Activated CD4-positive, alpha-beta T cell treated with anti-CD3 and anti-CD28 coated beads, Interleukin-2, amount 10 ng/mL, durations not matched to agents 7 days and 5 days (primary cell): ENCODE data around the gene EGFLAM. TPM values are rescaled to one million over a fixed set of nuclear protein-coding genes. Genes with fewer than 3 reads are reported as not detected.
"Not testable (repeated sequence)": the region's sequence is repeated elsewhere in the genome, so short reads cannot be mapped to it uniquely, and the experiment has no call there.

ENCODE experiments used
- CTCF ChIA-PET: fragments of 350-600 bp; sonication (Branson Sonifier 250); formaldehyde crosslinking; loops from one replicate; lab custom pipeline; 2021; ENCODE audit warnings: antibody characterized with exemption; lab: Charles Lee
- POLR2A ChIA-PET: fragments of 350-600 bp; sonication (Branson Sonifier 250); formaldehyde crosslinking; loops from one replicate; lab custom pipeline; 2021; ENCODE audit warnings: antibody characterized with exemption; lab: Charles Lee
- DNase-seq: peaks from one replicate; pipeline ENCODE4 v3.0.0-alpha.2; 2020
- H3K27ac Mint-ChIP-seq: one replicate; pipeline ENCODE4 v1.8.0; 2021; ENCODE audit warnings: mild to moderate bottlenecking, moderate library complexity, mixed read lengths
- H3K27me3 Mint-ChIP-seq: one replicate; pipeline ENCODE4 v1.8.0; 2021; ENCODE audit warnings: mixed read lengths
- H3K36me3 Mint-ChIP-seq: one replicate; pipeline ENCODE4 v1.8.0; 2021; ENCODE audit warnings: low read depth, mixed read lengths
- H3K4me1 Mint-ChIP-seq: one replicate; pipeline ENCODE4 v1.8.0; 2021; ENCODE audit warnings: mixed read lengths
- H3K4me3 Mint-ChIP-seq: one replicate; pipeline ENCODE4 v1.8.0; 2021; ENCODE audit warnings: mild to moderate bottlenecking, moderate library complexity, mixed read lengths
- H3K9me3 Mint-ChIP-seq: one replicate; pipeline ENCODE4 v1.8.0; 2021; ENCODE audit warnings: mixed read lengths
- total RNA-seq, 2 experiments: library from RNA; stranded (reverse); gene quantifications; one replicate each; pipeline ENCODE4 v1.2.3, GENCODE V29; 2021

Gene EGFLAM
- total RNA-seq, 2 experiments from 2014 or later: not detected

GRCh38 chr5:38401145-38401544 is 142.8 kb downstream of the EGFLAM start:
- CTCF ChIA-PET: no interaction called here
- POLR2A ChIA-PET: no interaction called here
- Mint-ChIP-seq H3K27me3 (peaks cover 34% of the 10 kb centered on the region), H3K4me1 (no peaks in the 10 kb centered on the region), H3K4me3 (no peak overlapping the region), H3K9me3 (no peaks in the 10 kb centered on the region), H3K27ac (no peak overlapping the region), H3K36me3 (no peaks in the 10 kb centered on the region)
- no peak for DNase-seq

GRCh38 chr5:38403406-38403805 is 145.0 kb downstream of the EGFLAM start:
- POLR2A ChIA-PET: no interaction called here
- no peak for DNase-seq
- CTCF ChIA-PET: no interaction called here
- Mint-ChIP-seq H3K4me3 (no peak overlapping the region), H3K9me3 (no peaks in the 10 kb centered on the region), H3K36me3 (no peaks in the 10 kb centered on the region), H3K4me1 (no peaks in the 10 kb centered on the region), H3K27ac (no peak overlapping the region), H3K27me3 (peaks cover 31% of the 10 kb centered on the region)

- Mint-ChIP-seq H3K27me3 (peaks cover 26% of the 10 kb centered on the region), H3K4me1 (no peaks in the 10 kb centered on the region), H3K36me3 (no peaks in the 10 kb centered on the region), H3K9me3 (no peaks in the 10 kb centered on the region), H3K27ac (no peak overlapping the region), H3K4me3 (no peak overlapping the region)
- ChIA-PET CTCF (no interaction called here), POLR2A (no interaction called here)
- DNase-seq: no peak
These were observed 145.7 kb downstream of the EGFLAM start for GRCh38 chr5:38403877-38404635.

GRCh38 chr5:38404667-38405276 is 146.4 kb downstream of the EGFLAM start:
- Mint-ChIP-seq H3K9me3 (no peaks in the 10 kb centered on the region), H3K4me3 (no peak overlapping the region), H3K27ac (no peak overlapping the region), H3K27me3 (peaks cover 26% of the 10 kb centered on the region), H3K36me3 (no peaks in the 10 kb centered on the region), H3K4me1 (no peaks in the 10 kb centered on the region)
- ChIA-PET POLR2A (no interaction called here), CTCF (no interaction called here)
- DNase-seq: no peak

GRCh38 chr5:38408446-38409198 is 150.3 kb downstream of the EGFLAM start:
- peaks cover 4% of the 10 kb centered on the region for H3K27me3 Mint-ChIP-seq
- ChIA-PET POLR2A (no interaction called here), CTCF (interaction anchor here (1.2 kb wide), 1 partner anchor 11 kb away, joined by 3 read pairs; no protein-coding TSS in a partner anchor)
- no peaks in the 10 kb centered on the region for H3K9me3 Mint-ChIP-seq
- no peaks in the 10 kb centered on the region for H3K36me3 Mint-ChIP-seq
- H3K4me3 Mint-ChIP-seq: no peak overlapping the region
- H3K27ac Mint-ChIP-seq: no peak overlapping the region
- DNase-seq: no peak
- H3K4me1 Mint-ChIP-seq: no peaks in the 10 kb centered on the region

- no peak for DNase-seq
- no peak overlapping the region for H3K27ac Mint-ChIP-seq
- H3K27me3 Mint-ChIP-seq: peaks cover 4% of the 10 kb centered on the region
- H3K4me3 Mint-ChIP-seq: no peak overlapping the region
- CTCF ChIA-PET: no interaction called here
- no peaks in the 10 kb centered on the region for H3K9me3 Mint-ChIP-seq
- H3K4me1 Mint-ChIP-seq: no peaks in the 10 kb centered on the region
- POLR2A ChIA-PET: no interaction called here
- H3K36me3 Mint-ChIP-seq: no peaks in the 10 kb centered on the region
These were observed 152.1 kb downstream of the EGFLAM start for GRCh38 chr5:38410304-38410990.

GRCh38 chr5:38413696-38414095 is 155.3 kb downstream of the EGFLAM start:
- POLR2A ChIA-PET: no interaction called here
- CTCF ChIA-PET: no interaction called here
- H3K4me1 Mint-ChIP-seq: no peaks in the 10 kb centered on the region
- H3K9me3 Mint-ChIP-seq: no peaks in the 10 kb centered on the region
- no peak overlapping the region for H3K4me3 Mint-ChIP-seq
- peaks cover 14% of the 10 kb centered on the region for H3K27me3 Mint-ChIP-seq
- no peak overlapping the region for H3K27ac Mint-ChIP-seq
- no peaks in the 10 kb centered on the region for H3K36me3 Mint-ChIP-seq
- no peak for DNase-seq

- CTCF ChIA-PET: no interaction called here
- H3K9me3 Mint-ChIP-seq: no peaks in the 10 kb centered on the region
- H3K27me3 Mint-ChIP-seq: peaks cover 14% of the 10 kb centered on the region
- H3K4me3 Mint-ChIP-seq: no peak overlapping the region
- POLR2A ChIA-PET: no interaction called here
- no peaks in the 10 kb centered on the region for H3K4me1 Mint-ChIP-seq
- no peaks in the 10 kb centered on the region for H3K36me3 Mint-ChIP-seq
- DNase-seq: no peak
- no peak overlapping the region for H3K27ac Mint-ChIP-seq
These were observed 156.0 kb downstream of the EGFLAM start for GRCh38 chr5:38414348-38414747.

GRCh38 chr5:38415772-38416171 is 157.4 kb downstream of the EGFLAM start:
- H3K4me1 Mint-ChIP-seq, H3K27ac Mint-ChIP-seq, DNase-seq, H3K36me3 Mint-ChIP-seq, H3K9me3 Mint-ChIP-seq, H3K4me3 Mint-ChIP-seq, POLR2A ChIA-PET: not testable (repeated sequence)
- CTCF ChIA-PET: interaction anchor here (1.6 kb wide), 1 partner anchor 33 kb away, joined by 4 read pairs; no protein-coding TSS in a partner anchor
- peaks cover 17% of the 10 kb centered on the region for H3K27me3 Mint-ChIP-seq

- H3K36me3 Mint-ChIP-seq: no peaks in the 10 kb centered on the region
- no peak overlapping the region for H3K27ac Mint-ChIP-seq
- no peaks in the 10 kb centered on the region for H3K9me3 Mint-ChIP-seq
- H3K4me3 Mint-ChIP-seq: no peak overlapping the region
- ChIA-PET CTCF (interaction anchor here (0.6 to 1.6 kb wide), 3 partner anchors 35 to 231 kb away, joined by 3 to 4 read pairs (median 3); no protein-coding TSS in a partner anchor), POLR2A (no interaction called here)
- H3K4me1 Mint-ChIP-seq: no peaks in the 10 kb centered on the region
- peaks cover 27% of the 10 kb centered on the region for H3K27me3 Mint-ChIP-seq
- no peak for DNase-seq
These were observed 159.3 kb downstream of the EGFLAM start for GRCh38 chr5:38417658-38418017.

- CTCF ChIA-PET: interaction anchor here (1.2 to 2.4 kb wide), 4 partner anchors 11 to 389 kb away, joined by 3 to 10 read pairs (median 5); no protein-coding TSS in a partner anchor
- Mint-ChIP-seq H3K9me3 (no peaks in the 10 kb centered on the region), H3K4me3 (no peak overlapping the region), H3K27me3 (peaks cover 28% of the 10 kb centered on the region), H3K36me3 (no peaks in the 10 kb centered on the region), H3K27ac (no peak overlapping the region), H3K4me1 (no peaks in the 10 kb centered on the region)
- DNase-seq: no peak
- POLR2A ChIA-PET: no interaction called here
These were observed 161.9 kb downstream of the EGFLAM start for GRCh38 chr5:38420246-38420645.

- Mint-ChIP-seq H3K9me3 (no peaks in the 10 kb centered on the region), H3K27ac (no peak overlapping the region), H3K27me3 (peaks cover 26% of the 10 kb centered on the region), H3K36me3 (no peaks in the 10 kb centered on the region), H3K4me1 (no peaks in the 10 kb centered on the region), H3K4me3 (no peak overlapping the region)
- ChIA-PET CTCF (interaction anchor here (1.2 to 2.4 kb wide), 4 partner anchors 11 to 388 kb away, joined by 3 to 10 read pairs (median 5); no protein-coding TSS in a partner anchor), POLR2A (no interaction called here)
- DNase-seq: peak; percentile 46
These were observed 162.5 kb downstream of the EGFLAM start for GRCh38 chr5:38420691-38421390.
